K562 treated with DMSO at 1 percent for 4 hours (cell line): ENCODE data around the gene SMYD4. TPM values are rescaled to one million over a fixed set of nuclear protein-coding genes. Genes with fewer than 3 reads are reported as not detected.

ENCODE experiments used
- total RNA-seq: library from RNA; unstranded; fragments of 300-600 nt; gene quantifications from 2 replicates; pipeline ENCODE4 v1.2.3, GENCODE V29; 2022; ENCODE audit not compliant: insufficient read depth

SMYD4 gene, protein sequence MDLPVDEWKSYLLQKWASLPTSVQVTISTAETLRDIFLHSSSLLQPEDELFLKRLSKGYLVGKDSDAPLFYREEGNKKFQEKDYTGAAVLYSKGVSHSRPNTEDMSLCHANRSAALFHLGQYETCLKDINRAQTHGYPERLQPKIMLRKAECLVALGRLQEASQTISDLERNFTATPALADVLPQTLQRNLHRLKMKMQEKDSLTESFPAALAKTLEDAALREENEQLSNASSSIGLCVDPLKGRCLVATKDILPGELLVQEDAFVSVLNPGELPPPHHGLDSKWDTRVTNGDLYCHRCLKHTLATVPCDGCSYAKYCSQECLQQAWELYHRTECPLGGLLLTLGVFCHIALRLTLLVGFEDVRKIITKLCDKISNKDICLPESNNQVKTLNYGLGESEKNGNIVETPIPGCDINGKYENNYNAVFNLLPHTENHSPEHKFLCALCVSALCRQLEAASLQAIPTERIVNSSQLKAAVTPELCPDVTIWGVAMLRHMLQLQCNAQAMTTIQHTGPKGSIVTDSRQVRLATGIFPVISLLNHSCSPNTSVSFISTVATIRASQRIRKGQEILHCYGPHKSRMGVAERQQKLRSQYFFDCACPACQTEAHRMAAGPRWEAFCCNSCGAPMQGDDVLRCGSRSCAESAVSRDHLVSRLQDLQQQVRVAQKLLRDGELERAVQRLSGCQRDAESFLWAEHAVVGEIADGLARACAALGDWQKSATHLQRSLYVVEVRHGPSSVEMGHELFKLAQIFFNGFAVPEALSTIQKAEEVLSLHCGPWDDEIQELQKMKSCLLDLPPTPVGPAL
- total RNA-seq = 8.8 and 8.9 TPM in 2 replicates

GRCh38 chr17:1829592-1830257, at the start of gene SMYD4, which contains the start of gene RPA1:
Gene SMYD4 (minus strand): TSS chr17:1829902. CDS start chr17:1827994, 1,908 bp downstream.
Gene RPA1 (plus strand): TSS chr17:1830005. CDS start chr17:1830094, 89 bp downstream.

DNA sequence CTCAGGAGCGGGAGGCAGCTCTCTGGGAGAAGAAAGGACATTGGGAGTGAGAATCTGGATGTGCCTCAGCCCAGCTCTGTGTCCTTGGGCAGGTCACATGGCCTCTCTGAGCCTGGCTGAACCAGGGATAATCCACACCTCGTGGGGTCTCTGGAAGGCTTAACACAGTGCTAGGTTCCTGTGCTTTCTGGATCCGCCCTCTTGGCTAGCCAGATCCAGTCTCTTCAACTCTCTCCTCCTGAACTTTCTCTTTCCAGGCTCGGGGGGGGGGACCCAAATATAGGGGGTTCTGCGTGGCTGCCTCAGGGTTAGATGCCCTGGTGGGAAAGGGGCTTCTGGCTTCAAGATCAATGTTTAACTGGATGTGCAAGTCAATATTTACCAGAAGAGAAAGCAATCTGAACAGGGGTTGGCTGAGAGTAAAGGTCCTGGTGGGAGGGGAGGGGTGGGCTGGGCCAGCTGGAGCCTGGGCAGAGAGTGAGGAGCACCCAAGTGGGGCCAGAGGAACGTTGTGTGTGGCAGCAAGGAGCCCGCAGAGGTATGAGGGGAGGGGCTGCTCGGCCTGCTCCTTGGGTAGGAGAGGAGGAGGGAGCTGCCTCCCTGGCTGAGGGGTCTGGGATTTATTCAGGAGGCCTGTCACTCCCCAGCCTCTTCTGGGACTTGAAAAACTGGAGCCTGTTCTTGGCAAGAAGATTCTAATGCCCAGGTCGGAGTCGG, 87.2 kb downstream of the SMYD4 start, which contains the start of gene SERPINF2:
Gene SERPINF2, plus strand, starts transcription at position 501 of the 717 bp plus-strand sequence. CDS start 2,125 bp downstream, outside the sequence.

Other genes starting within 250 kb of the SMYD4 start
- gene SLC43A2, start 201.1 kb downstream of the SMYD4 start, total RNA-seq = 1.8 TPM in 2 replicates
- 5.1 and 8.9 TPM in 2 replicates for gene SCARF1, start 184.2 kb downstream of the SMYD4 start, total RNA-seq
- 44.9 and 58.1 TPM in 2 replicates for gene RILP, start 180.0 kb downstream of the SMYD4 start, total RNA-seq
- gene PRPF8, start 145.0 kb downstream of the SMYD4 start, total RNA-seq = 115 and 133 TPM in 2 replicates
- gene TLCD2, start 119.5 kb downstream of the SMYD4 start, total RNA-seq = 1.8 and 2.3 TPM in 2 replicates
- 11.7 and 14.5 TPM in 2 replicates for gene WDR81, start 105.2 kb downstream of the SMYD4 start, total RNA-seq
- not detected in 2 replicates for gene SERPINF2, start 87.0 kb downstream of the SMYD4 start, total RNA-seq
- 82.0 and 83.9 TPM in 2 replicates for gene SERPINF1, start 67.8 kb downstream of the SMYD4 start, total RNA-seq
- gene RPA1, start 103 bp upstream of the SMYD4 start, total RNA-seq = 38.3 and 40.6 TPM in 2 replicates
- gene RTN4RL1, start 195.4 kb upstream of the SMYD4 start, total RNA-seq = not detected in 2 replicates
- gene DPH1, start 200.3 kb upstream of the SMYD4 start, total RNA-seq = 17.7 and 21.1 TPM in 2 replicates
- gene OVCA2, start 212.1 kb upstream of the SMYD4 start, total RNA-seq = 17.4 and 34.9 TPM in 2 replicates
- 0.73 TPM in 1 of 2 replicates, not detected in the other for gene HIC1, start 225.2 kb upstream of the SMYD4 start, total RNA-seq